PC-3 (cell line): ENCODE data around the gene AGTRAP.

Source experiments
- CTCF ChIP-seq: fragments of 300-600 bp; sonication (generic); conservative IDR thresholded peaks from 2 replicates; pipeline ENCODE4 v1.5.1; 2017; ENCODE audit warnings: antibody characterized with exemption, low read depth, mild to moderate bottlenecking, low read length
- EZH2phosphoT487 ChIP-seq: fragments of 300-600 bp; sonication (generic); IDR thresholded peaks from 2 replicates; pipeline ENCODE4 v1.6.1; 2018; ENCODE audit warnings: mild to moderate bottlenecking, antibody characterized with exemption, low read length, borderline replicate concordance

- TF ChIP-seq CTCF (no peak), EZH2phosphoT487 (no peak)
Measured at GRCh38 chr1:11778844-11779623, 43.1 kb downstream of the AGTRAP start.
